ENCODE measurements around the gene PNRC2.

The PNRC2 gene

GRCh38 chr1:23923592-23924499, 35.8 kb upstream of the PNRC2 start:
- H3K9me3 ChIP-seq (ENCODE audit: insufficient read depth, low read depth, low read length): no peaks in the 10 kb centered on the region
- H3K79me2 ChIP-seq (ENCODE audit: insufficient read depth, low read length): no peaks in the 10 kb centered on the region
- no peaks in the 10 kb centered on the region for H3F3A ChIP-seq (ENCODE audit: low read depth)
- peaks cover 11% of the 10 kb centered on the region for H3K4me1 ChIP-seq (ENCODE audit: insufficient read depth, low read length, poor library complexity, severe bottlenecking)
- H3K27me3 ChIP-seq (ENCODE audit: insufficient read depth, low read length, poor library complexity, severe bottlenecking): no peaks in the 10 kb centered on the region
- H3K36me3 ChIP-seq (ENCODE audit: insufficient read depth, low read length): no peaks in the 10 kb centered on the region
- H3K4me2 ChIP-seq (ENCODE audit: low read depth, low read length, poor library complexity, severe bottlenecking): no peak overlapping the region
- no peak overlapping the region for H2AFZ ChIP-seq (ENCODE audit: low read length)
- TF ChIP-seq CTCF (conservative IDR thresholded peaks at IDR 0.05; ENCODE audit: low read length) (no peak), EZH2phosphoT487 (IDR thresholded peaks at IDR 0.05; ENCODE audit: borderline replicate concordance) (no peak)
- H4K20me1 ChIP-seq (ENCODE audit: insufficient read depth, low read length, poor library complexity, severe bottlenecking): no peaks in the 10 kb centered on the region
- H3K4me3 ChIP-seq (ENCODE audit: low read length, poor library complexity, severe bottlenecking): no peak overlapping the region
- no peak overlapping the region for H3K9ac ChIP-seq (ENCODE audit: low read depth, low read length, poor library complexity, severe bottlenecking)
- H3K9me2 ChIP-seq (replicated peaks; ENCODE audit: low read depth, low read length): no peaks in the 10 kb centered on the region

- no peaks in the 10 kb centered on the region for H3K79me2 ChIP-seq (ENCODE audit: insufficient read depth, low read length)
- no peak overlapping the region for H2AFZ ChIP-seq (ENCODE audit: low read length)
- no peaks in the 10 kb centered on the region for H3F3A ChIP-seq (ENCODE audit: low read depth)
- H3K4me2 ChIP-seq (ENCODE audit: low read depth, low read length, poor library complexity, severe bottlenecking): no peak overlapping the region
- H3K9ac ChIP-seq (ENCODE audit: low read depth, low read length, poor library complexity, severe bottlenecking): no peak overlapping the region
- TF ChIP-seq EZH2phosphoT487 (IDR thresholded peaks at IDR 0.05; ENCODE audit: borderline replicate concordance) (no peak), CTCF (conservative IDR thresholded peaks at IDR 0.05; ENCODE audit: low read length) (no peak)
- no peaks in the 10 kb centered on the region for H3K27me3 ChIP-seq (ENCODE audit: insufficient read depth, low read length, poor library complexity, severe bottlenecking)
- no peaks in the 10 kb centered on the region for H3K36me3 ChIP-seq (ENCODE audit: insufficient read depth, low read length)
- H3K4me1 ChIP-seq (ENCODE audit: insufficient read depth, low read length, poor library complexity, severe bottlenecking): peaks cover 11% of the 10 kb centered on the region
- no peaks in the 10 kb centered on the region for H3K9me2 ChIP-seq (replicated peaks; ENCODE audit: low read depth, low read length)
- H4K20me1 ChIP-seq (ENCODE audit: insufficient read depth, low read length, poor library complexity, severe bottlenecking): no peaks in the 10 kb centered on the region
- no peak overlapping the region for H3K4me3 ChIP-seq (ENCODE audit: low read length, poor library complexity, severe bottlenecking)
- no peaks in the 10 kb centered on the region for H3K9me3 ChIP-seq (ENCODE audit: insufficient read depth, low read depth, low read length)
Measured at GRCh38 chr1:23924601-23925000, 35.0 kb upstream of the PNRC2 start.

- Histone ChIP-seq H3K79me2 (ENCODE audit: insufficient read depth, low read length) (no peaks in the 10 kb centered on the region), H3K4me3 (ENCODE audit: low read length, poor library complexity, severe bottlenecking) (no peak overlapping the region), H3K36me3 (ENCODE audit: insufficient read depth, low read length) (no peaks in the 10 kb centered on the region), H3K4me2 (ENCODE audit: low read depth, low read length, poor library complexity, severe bottlenecking) (no peak overlapping the region), H4K20me1 (ENCODE audit: insufficient read depth, low read length, poor library complexity, severe bottlenecking) (no peaks in the 10 kb centered on the region), H3K27me3 (ENCODE audit: insufficient read depth, low read length, poor library complexity, severe bottlenecking) (no peaks in the 10 kb centered on the region), H3F3A (ENCODE audit: low read depth) (no peaks in the 10 kb centered on the region), H3K4me1 (ENCODE audit: insufficient read depth, low read length, poor library complexity, severe bottlenecking) (peaks cover 5% of the 10 kb centered on the region), H2AFZ (ENCODE audit: low read length) (no peak overlapping the region), H3K9me3 (ENCODE audit: insufficient read depth, low read depth, low read length) (no peaks in the 10 kb centered on the region), H3K9ac (ENCODE audit: low read depth, low read length, poor library complexity, severe bottlenecking) (no peak overlapping the region), H3K9me2 (replicated peaks; ENCODE audit: low read depth, low read length) (no peaks in the 10 kb centered on the region)
- TF ChIP-seq CTCF (conservative IDR thresholded peaks at IDR 0.05; ENCODE audit: low read length) (no peak), EZH2phosphoT487 (IDR thresholded peaks at IDR 0.05; ENCODE audit: borderline replicate concordance) (no peak)
Measured at GRCh38 chr1:23925279-23925678, 34.3 kb upstream of the PNRC2 start.

Data from Loucy (cell line).